CD4-positive, alpha-beta T cell (primary cell): Measurements from ENCODE around the gene HMMR. TPM values are rescaled to one million over a fixed set of nuclear protein-coding genes. Genes with fewer than 3 reads are reported as not detected.

Experiments
- ATAC-seq: fragments of 200-7000 bp; cut with Tn5 transposase; one replicate; pipeline ENCODE4 v1.10.0; 2022; ENCODE audit warnings: mild to moderate bottlenecking; ENCODE audit not compliant: poor library complexity
- CTCF ChIA-PET: fragments of 350-600 bp; sonication (Branson Sonifier 250); formaldehyde crosslinking; loops from one replicate; lab custom pipeline; 2021; ENCODE audit warnings: antibody characterized with exemption, inconsistent platforms; lab: Charles Lee
- POLR2A ChIA-PET: fragments of 350-600 bp; sonication (Branson Sonifier 250); formaldehyde crosslinking; loops from one replicate; lab custom pipeline; 2021; ENCODE audit warnings: antibody characterized with exemption, inconsistent platforms; lab: Charles Lee
- DNase-seq, 14 experiments: peaks; one replicate each; pipeline ENCODE4 v3.0.0-alpha.2; 2013 to 2020; ENCODE audit warnings: mixed read lengths in 2 of 14
- H3K27ac ChIP-seq, 2 donors: one replicate each; pipeline versions ENCODE4 v1.5.1 to v1.7.0; 2013; ENCODE audit warnings: low read length in 2 of 2, low read depth in 1 of 2, mild to moderate bottlenecking in 1 of 2
- H3K27me3 ChIP-seq, 2 experiments: 1 replicate in 1 of 2; 2 replicates in 1 of 2; pipeline versions ENCODE4 v1.6.1 to v1.7.0; 2013; ENCODE audit warnings: low read length in 2 of 2, control low read depth in 1 of 2, mild to moderate bottlenecking in 1 of 2, moderate library complexity in 1 of 2; ENCODE audit not compliant: insufficient read depth in 2 of 2, control insufficient read depth in 1 of 2
- H3K36me3 ChIP-seq: one replicate; pipeline ENCODE4 v1.6.1; 2013; ENCODE audit warnings: low read length, control low read depth; ENCODE audit not compliant: insufficient read depth
- H3K4me1 ChIP-seq: one replicate; pipeline ENCODE4 v1.6.1; 2013; ENCODE audit warnings: low read length, control low read depth; ENCODE audit not compliant: insufficient read depth
- H3K4me3 ChIP-seq: one replicate; pipeline ENCODE4 v1.5.1; 2013; ENCODE audit warnings: mild to moderate bottlenecking, low read length, moderate library complexity
- H3K9me3 ChIP-seq, 2 experiments: 1 replicate in 1 of 2; 2 replicates in 1 of 2; pipeline versions ENCODE4 v1.6.1 to v1.7.0; 2013; ENCODE audit warnings: low read length in 2 of 2, mild to moderate bottlenecking in 2 of 2, control low read depth in 1 of 2, moderate library complexity in 1 of 2; ENCODE audit not compliant: control insufficient read depth in 1 of 2, insufficient read depth in 1 of 2
- H3K27ac Mint-ChIP-seq: one replicate; pipeline ENCODE4 v1.8.0; 2020; ENCODE audit warnings: mixed read lengths
- H3K27me3 Mint-ChIP-seq: one replicate; pipeline ENCODE4 v1.8.0; 2021; ENCODE audit warnings: mixed read lengths
- H3K36me3 Mint-ChIP-seq: one replicate; pipeline ENCODE4 v1.8.0; 2021; ENCODE audit warnings: low read depth, mixed read lengths
- H3K4me1 Mint-ChIP-seq: one replicate; pipeline ENCODE4 v1.8.0; 2021; ENCODE audit warnings: low read depth, mixed read lengths
- H3K4me3 Mint-ChIP-seq: one replicate; pipeline ENCODE4 v1.8.0; 2020; ENCODE audit warnings: mild to moderate bottlenecking, mixed read lengths
- H3K9me3 Mint-ChIP-seq: one replicate; pipeline ENCODE4 v1.8.0; 2020; ENCODE audit warnings: mixed read lengths
- intact Hi-C, 2 experiments: fragments of 100-400 bp; cut with DNase I in 1 of 2; cut with micrococcal nuclease in 1 of 2; formaldehyde crosslinking; loops; one replicate each; pipeline versions ENCODE4 v1.15.1 to v1.9.0; 2023 to 2025; cut with DNase I, micrococcal nuclease
- total RNA-seq, 174 experiments: library from RNA in 2 of 174; stranded (reverse) in 2 of 174; gene quantifications; one replicate each; pipeline ENCODE4 v1.2.3 and lab custom pipeline; 2021 to 2026
- TF ChIP-seq, protein P1 (sequence below): fragments of 200-600 bp; IDR thresholded peaks from one replicate; pipeline ENCODE4 v1.8.0; 2022; ENCODE audit warnings: antibody characterized with exemption, mild to moderate bottlenecking

HMMR gene
- total RNA-seq, 2 experiments from 2014 or later: 0.42 to 0.74 TPM

DNA sequence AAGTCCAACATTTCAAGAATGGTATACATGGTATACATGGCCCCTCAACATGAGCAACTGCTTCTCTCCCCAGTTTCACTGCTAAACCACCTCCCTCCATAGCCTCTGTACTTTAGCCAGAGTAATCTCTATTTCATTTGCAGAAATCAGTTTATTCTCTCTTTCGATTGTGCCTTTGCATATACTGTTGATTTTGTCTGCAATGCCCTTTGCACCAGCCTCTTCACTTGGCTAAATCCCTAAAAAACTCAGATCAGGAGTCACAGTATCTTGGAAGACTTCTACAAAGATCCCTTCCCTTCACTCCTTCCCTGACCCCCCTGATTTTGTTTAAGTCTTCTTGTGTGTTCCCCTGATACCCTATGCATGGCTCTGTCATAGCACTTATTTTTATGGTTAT lies 27.9 kb upstream of the HMMR start:
- Mint-ChIP-seq H3K4me3 (no peak overlapping the region), H3K4me1 (peaks cover 13% of the 10 kb centered on the region), H3K9me3 (no peaks in the 10 kb centered on the region), H3K27ac (no peak overlapping the region), H3K36me3 (peaks cover 6% of the 10 kb centered on the region), H3K27me3 (no peaks in the 10 kb centered on the region)
- ChIA-PET POLR2A (no interaction called here), CTCF (no interaction called here)
- Histone ChIP-seq H3K4me3 (no peak overlapping the region), H3K36me3 (no peaks in the 10 kb centered on the region), H3K4me1 (peaks cover 3% of the 10 kb centered on the region), H3K9me3 (no peaks in the 10 kb centered on the region), H3K27ac (no peak overlapping the region), H3K27me3 (no peaks in the 10 kb centered on the region)
- intact Hi-C loops: no loop called here
- ATAC-seq (no peak), DNase-seq (no peak)
- TF ChIP-seq, protein P1, sequence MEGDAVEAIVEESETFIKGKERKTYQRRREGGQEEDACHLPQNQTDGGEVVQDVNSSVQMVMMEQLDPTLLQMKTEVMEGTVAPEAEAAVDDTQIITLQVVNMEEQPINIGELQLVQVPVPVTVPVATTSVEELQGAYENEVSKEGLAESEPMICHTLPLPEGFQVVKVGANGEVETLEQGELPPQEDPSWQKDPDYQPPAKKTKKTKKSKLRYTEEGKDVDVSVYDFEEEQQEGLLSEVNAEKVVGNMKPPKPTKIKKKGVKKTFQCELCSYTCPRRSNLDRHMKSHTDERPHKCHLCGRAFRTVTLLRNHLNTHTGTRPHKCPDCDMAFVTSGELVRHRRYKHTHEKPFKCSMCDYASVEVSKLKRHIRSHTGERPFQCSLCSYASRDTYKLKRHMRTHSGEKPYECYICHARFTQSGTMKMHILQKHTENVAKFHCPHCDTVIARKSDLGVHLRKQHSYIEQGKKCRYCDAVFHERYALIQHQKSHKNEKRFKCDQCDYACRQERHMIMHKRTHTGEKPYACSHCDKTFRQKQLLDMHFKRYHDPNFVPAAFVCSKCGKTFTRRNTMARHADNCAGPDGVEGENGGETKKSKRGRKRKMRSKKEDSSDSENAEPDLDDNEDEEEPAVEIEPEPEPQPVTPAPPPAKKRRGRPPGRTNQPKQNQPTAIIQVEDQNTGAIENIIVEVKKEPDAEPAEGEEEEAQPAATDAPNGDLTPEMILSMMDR: no peak

DNA sequence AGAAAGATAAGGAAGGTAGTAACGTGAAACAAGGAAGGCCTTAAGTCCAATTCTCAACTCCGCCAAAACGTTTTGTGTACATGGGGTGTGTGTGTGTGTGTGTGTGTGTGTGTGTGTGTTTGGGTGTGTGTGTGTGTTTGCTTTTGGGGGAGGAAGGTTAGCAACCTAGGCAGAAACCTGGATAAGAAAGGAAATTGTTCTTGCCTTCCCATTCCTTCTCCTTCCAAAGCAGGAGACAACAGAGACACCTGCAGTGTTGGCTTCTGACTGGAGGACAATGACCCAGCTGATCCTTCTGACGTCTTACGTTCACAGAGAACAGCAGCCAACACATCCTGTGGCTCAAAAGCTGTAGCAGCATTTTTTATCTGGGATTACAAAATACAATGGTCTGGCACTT lies 27.2 kb upstream of the HMMR start:
- Histone ChIP-seq H3K27me3 (no peaks in the 10 kb centered on the region), H3K36me3 (no peaks in the 10 kb centered on the region), H3K9me3 (no peaks in the 10 kb centered on the region), H3K4me1 (peaks cover 9% of the 10 kb centered on the region), H3K27ac (no peak overlapping the region), H3K4me3 (no peak overlapping the region)
- DNase-seq (no peak), ATAC-seq (no peak)
- POLR2A ChIA-PET: no interaction called here
- no peak overlapping the region for H3K27ac Mint-ChIP-seq
- TF ChIP-seq, protein P1: no peak
- H3K4me1 Mint-ChIP-seq: peaks cover 19% of the 10 kb centered on the region
- CTCF ChIA-PET: interaction anchor here (1.2 kb wide), 1 partner anchor 25 kb away, joined by 5 read pairs; no protein-coding TSS in a partner anchor
- intact Hi-C loops: no loop called here
- peaks cover 13% of the 10 kb centered on the region for H3K36me3 Mint-ChIP-seq
- H3K9me3 Mint-ChIP-seq: no peaks in the 10 kb centered on the region
- H3K4me3 Mint-ChIP-seq: no peak overlapping the region
- no peaks in the 10 kb centered on the region for H3K27me3 Mint-ChIP-seq

GRCh38 chr5:163434401-163434866 lies 26.0 kb upstream of the HMMR start:
- ChIA-PET CTCF (interaction anchor here (0.6 to 1.2 kb wide), 2 partner anchors 11 to 26 kb away, joined by 3 to 5 read pairs; no protein-coding TSS in a partner anchor), POLR2A (interaction anchor here (0.6 kb wide), 1 partner anchor 1232 kb away, joined by 3 read pairs; no protein-coding TSS in a partner anchor)
- Mint-ChIP-seq H3K4me3 (no peak overlapping the region), H3K4me1 (peaks cover 30% of the 10 kb centered on the region), H3K27me3 (no peaks in the 10 kb centered on the region), H3K27ac (no peak overlapping the region), H3K9me3 (no peaks in the 10 kb centered on the region), H3K36me3 (peaks cover 18% of the 10 kb centered on the region)
- peak in 3 of 14 experiments; percentile 6 to 14 (median 12) for DNase-seq
- Histone ChIP-seq H3K9me3 (no peaks in the 10 kb centered on the region), H3K27me3 (no peaks in the 10 kb centered on the region), H3K27ac (no peak overlapping the region), H3K4me1 (peaks cover 18% of the 10 kb centered on the region), H3K4me3 (no peak overlapping the region), H3K36me3 (peaks cover 5% of the 10 kb centered on the region)
- intact Hi-C loops: no loop called here
- ATAC-seq: no peak
- TF ChIP-seq, protein P1: no peak
